Fibroblast of upper back skin (primary cell): ENCODE measurements around the gene NFE2.
A peak's percentile ranks its signal among the peaks of the same experiment; 100 is the strongest.
"Not testable (repeated sequence)": the region's sequence is repeated elsewhere in the genome, so short reads cannot be mapped to it uniquely, and the experiment has no call there.

Source experiments
- DNase-seq: peaks from one replicate; pipeline ENCODE4 v3.0.0-alpha.2; 2013

The NFE2 gene

GRCh38 chr12:54304187-54304810 is 3.5 kb upstream of the NFE2 start:
- peak; percentile 37 for DNase-seq

DNA sequence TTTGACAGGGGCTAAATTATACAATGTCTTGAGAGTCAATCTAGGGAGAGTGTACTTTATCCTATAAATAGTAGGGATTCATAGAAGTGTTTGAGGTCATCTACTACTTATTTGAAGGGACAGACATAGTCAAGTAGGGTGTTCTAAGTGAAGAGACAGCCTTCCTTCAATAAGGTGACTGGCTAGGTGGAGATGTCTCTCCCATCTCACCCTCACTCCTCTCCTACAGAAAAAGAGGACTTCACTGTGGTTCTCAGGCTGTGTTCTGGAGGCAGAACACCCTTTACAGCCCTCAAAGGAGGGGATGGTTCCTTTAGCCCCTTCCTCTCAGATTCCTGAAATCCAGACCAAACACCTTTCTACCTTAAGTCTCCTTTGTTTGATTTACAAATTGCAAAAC is 2.8 kb upstream of the NFE2 start:
- no peak for DNase-seq

DNA sequence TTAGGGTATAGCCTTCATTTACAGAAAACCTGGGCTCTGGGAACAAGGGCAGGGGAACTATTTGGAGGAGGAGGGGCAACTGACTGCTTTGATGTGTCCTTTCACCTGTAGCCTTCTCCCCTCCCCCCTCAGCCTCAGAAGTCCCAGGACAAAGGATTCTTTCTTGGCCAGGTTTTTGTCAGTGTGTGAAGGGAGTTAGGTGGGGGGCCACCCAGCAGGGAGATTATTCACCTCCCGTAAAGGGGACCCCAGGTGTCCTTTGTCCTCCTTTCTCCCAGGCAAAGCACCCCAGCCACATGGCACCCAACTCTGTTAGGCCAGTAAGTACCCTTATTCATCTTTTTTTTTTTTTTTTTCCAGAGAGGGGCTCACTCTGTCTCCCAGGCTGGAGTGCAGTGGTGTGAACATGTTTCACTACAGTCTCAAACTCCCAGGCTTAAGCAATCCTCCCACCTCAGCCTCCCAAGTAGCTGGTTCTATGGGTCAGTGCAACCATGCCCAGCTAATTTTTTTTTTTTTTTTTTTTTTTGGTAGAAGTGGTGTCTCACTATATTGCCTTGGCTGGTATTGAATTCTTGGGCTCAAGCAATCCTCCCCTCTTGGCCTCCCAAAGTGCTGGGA is 723 bp upstream of the NFE2 start:
- no peak for DNase-seq

- no peak for DNase-seq
These were observed 537 bp downstream of the NFE2 start for GRCh38 chr12:54300225-54300731.

DNA sequence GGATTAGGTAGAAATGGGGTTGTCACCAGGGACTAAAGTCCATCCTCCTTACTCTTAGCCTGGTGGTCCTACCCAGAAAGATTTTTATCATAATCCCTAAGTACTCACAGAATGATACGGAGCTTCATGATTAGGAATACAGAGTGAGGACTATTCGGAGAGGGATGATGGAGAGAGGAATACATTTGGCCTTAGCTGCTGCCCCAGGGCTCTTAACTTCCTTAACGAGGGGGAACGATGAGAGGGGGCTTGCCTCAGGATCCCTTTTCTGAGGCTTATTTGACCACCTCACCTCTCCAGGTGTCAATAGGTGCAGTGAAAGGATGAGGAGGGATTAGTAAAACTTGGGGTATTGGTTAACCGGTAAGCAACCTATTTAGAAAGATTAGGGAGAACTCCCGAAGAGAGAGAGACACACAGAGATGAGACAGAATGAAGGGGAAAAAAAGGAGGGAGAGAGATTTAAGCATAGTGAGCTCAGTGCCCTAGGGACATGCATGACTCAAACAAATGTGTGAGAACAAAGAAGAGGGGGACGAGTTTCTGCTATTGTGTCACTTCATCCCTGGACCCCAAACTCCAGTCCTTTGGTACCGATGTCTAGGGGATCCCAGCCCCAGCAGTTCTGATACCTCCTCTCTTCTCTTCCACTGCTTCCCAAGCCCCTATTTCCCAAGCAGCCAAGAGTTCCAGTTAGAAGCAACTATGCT is 1.1 kb downstream of the NFE2 start:
- peak; percentile 30 for DNase-seq

DNA sequence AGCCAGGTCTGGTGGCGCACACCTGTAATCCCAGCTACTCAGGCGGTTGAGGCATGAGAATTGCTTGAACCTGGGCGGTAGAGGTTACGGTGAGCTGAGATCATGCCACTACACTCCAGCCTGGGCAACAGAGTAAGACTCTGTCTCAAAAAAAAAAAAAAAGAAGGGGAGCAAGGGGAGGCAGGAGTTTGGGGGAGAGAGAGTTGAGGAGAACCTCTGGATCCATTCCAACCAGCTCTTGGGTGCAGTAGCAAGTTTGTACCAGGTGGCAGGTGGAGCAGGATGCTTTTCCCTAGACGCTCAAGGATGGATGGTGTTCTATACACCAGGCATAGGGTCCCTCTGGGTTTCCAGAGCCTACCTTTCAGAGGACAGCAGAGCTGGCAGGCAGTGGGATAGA is 1.9 kb downstream of the NFE2 start:
- no peak for DNase-seq

DNA sequence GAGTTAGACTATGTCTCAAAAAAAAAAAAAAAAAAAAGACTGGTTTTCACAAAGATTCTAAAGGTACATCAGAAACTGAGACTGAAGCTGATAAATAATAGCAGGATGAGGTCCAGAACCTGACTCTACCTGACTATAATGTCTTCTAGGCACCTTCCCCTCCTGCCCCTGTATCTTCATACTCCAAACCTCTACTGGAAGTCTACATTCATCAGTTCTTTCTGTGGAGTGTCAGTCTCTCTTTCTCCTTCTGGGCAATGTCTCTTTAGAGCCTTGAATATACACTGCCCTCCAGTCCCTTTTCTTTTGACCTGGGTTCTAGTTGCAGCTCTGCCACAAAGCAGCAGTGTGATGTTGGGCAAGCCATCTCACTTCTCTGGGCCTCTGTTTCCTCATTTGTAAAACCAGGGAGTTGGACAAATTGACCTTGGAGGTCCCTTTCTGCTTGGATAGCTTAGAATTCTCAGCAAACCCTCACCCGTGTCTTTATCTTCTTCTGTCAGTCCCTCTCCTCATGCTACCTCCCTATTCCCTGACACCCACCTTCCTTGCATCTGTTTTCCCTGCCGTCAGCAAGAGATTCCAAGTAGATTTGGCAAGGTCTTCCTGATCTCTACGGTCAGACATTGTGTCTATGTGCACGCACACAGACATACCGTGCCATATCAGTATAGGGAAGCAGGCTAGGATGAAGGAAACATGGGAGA is 4.3 kb downstream of the NFE2 start:
- DNase-seq = no peak

DNA sequence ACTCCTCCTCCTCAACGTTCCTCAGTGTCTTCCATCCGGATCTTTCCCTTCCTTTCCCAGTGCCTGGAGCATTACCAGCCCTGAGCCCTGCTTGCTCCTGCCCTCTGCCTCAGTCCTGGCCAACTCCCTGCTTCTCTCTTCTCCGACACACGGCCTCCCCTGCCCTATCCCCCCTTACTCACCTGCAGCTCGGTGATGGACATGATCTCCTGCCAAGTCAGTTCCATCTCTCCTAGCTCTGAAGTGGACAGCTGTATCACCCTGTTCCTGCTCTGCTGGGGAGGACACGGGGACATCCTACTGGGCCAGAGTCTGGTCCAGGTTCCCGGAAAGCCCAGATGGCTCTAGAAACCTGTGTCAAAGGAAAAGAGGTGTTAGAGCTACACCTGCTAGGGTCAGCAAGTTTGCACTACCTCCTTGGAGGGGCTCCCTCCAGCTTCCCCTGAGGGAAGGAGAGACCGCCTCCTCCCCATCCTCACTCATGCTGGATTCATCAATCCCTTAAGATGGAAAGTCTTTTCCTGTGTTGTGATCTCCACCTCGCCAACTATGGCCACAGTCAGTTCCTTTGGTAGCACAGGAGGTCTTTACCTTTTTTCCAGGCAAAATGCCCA is 5.8 kb downstream of the NFE2 start:
- DNase-seq = no peak

- DNase-seq = no peak
These were observed 6.5 kb downstream of the NFE2 start for GRCh38 chr12:54294152-54294952.

- no peak for DNase-seq
These were observed 7.9 kb downstream of the NFE2 start for GRCh38 chr12:54292931-54293241.

- DNase-seq = no peak
These were observed 8.5 kb downstream of the NFE2 start for GRCh38 chr12:54292083-54292930.

- DNase-seq = no peak
These were observed 13.3 kb downstream of the NFE2 start for GRCh38 chr12:54287261-54288157.

DNA sequence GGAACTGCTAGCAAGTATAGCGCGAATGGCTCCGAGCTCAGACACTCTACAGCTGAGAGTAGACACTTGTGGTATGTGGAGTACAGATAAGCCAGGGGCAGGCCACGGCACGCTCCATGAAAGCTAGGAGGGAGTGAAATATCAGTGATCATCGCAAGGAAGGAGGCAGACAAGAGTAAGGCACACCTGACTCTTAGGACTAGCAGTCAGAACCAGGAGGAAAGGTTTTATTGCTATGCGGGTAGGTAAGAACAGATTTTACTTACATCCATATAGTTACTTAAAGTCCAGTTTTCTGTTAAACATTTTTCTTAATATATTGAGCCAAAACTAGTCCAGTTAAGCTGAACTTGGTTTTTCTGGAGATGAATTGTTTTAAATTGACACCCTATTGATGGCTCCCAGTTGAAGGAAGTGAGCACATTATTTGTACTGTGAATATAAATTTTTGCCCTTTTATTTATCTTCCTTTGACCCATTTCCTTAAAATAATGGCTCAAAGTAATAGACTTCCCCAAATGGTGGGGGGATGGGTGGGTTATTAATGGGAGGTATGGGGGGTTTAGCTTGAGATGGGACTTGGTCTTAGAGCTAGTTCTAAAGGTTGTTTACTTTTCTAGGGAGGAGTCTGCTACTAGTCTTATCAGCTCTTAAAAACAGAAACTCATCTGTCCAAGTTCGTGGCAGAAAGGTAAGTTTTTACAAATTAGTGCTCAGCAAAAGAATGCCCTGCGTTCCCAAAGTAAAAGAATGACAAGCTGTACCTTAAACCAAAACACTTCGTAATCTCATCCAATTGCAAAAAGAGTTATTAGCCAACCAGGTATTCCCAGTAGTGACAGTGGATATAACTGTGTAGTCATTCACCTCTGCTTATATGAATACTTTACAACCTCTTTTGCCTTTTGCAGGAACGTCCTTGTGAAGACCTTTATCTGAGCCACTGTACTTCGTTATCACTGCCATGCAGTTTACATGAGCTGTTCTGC is 14.5 kb downstream of the NFE2 start:
- DNase-seq = no peak

DNA sequence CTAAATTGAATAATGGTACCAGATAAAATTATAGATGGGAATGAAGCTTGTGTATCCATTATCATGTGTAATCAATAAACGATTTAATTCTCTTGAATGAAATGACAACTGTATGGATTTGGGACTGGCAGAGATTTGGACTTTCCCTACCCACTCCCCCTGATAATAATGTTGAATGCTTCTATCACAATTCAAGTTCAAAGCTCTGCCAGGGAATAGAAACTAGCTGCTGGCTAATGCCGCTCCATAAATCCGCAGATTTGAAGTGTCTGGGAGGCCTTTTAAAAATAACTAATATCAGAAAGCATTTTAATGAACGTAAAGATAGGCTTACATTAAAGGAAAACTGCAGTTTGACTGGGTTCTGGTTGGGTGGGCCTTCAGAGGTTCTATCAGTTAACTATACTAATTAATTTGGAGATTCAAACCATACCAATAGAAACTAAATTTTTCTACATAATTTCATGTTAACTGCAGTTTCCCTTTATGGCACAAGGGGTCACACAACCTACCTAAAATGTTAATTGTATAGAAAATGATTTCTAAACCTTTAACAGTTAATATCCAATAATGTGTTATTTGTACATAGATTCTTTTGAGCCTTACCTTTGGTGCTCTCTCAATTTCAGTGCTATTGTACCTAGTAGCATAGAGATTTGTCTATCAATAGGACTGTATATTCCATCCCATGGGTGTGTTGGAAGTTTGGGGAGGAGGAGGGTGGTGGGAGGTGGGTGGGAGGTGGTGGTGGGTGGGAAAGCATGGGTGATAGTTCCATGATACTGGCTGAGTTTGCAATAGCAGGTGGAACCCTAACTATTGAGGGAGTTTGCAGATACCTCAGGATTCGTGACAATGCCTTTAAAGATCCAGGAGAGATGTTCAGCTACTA is 15.4 kb downstream of the NFE2 start:
- no peak for DNase-seq

DNA sequence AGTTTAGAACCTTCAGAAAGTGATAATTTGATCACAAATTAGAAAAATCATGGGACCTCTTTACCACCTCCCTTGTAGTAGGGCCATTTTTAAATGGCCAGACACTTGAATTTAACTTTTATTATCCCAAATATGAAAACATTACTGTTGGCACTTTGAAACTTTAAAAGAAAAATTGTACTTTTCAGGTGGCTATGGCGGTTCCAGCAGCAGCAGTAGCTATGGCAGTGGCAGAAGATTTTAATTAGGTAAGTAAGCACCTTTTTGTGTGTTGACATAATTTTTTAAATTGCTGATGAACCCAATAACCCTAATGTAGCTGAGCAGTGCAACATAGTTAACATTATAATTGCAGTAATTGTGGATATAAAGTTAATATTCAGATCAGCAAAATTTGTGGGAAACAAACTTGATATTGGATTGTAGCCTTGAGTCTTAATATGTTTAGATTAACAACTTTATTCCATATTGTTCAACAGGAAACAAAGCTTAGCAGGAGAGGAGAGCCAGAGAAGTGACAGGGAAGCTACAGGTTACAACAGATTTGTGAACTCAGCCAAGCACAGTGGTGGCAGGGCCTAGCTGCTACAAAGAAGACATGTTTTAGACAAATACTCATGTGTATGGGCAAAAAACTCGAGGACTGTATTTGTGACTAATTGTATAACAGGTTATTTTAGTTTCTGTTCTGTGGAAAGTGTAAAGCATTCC is 16.6 kb downstream of the NFE2 start:
- DNase-seq = not testable (repeated sequence)

GRCh38 chr12:54282949-54283593 is 17.7 kb downstream of the NFE2 start:
- no peak for DNase-seq

DNA sequence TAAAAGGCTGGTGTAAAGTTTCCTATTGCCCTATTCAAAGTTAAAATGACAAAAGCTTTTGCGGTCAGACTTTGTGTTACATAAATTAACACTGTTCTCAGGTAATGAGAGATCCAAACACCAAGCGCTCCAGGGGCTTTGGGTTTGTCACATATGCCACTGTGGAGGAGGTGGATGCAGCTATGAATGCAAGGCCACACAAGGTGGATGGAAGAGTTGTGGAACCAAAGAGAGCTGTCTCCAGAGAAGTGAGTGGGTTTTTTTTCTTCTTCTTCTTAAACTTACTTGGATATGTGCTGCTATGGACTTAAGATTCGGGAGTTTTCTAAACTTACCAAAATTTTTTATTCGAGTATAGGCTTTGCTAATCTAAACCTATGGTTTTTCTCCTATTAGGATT is 19.1 kb downstream of the NFE2 start:
- not testable (repeated sequence) for DNase-seq
